DMS 273 (cell line): ENCODE data around the gene NSD1.
"Not testable (repeated sequence)": the region's sequence is repeated elsewhere in the genome, so short reads cannot be mapped to it uniquely, and the experiment has no call there.

Experiments
- DNase-seq: peaks from one replicate; lab custom pipeline; 2025; ENCODE audit not compliant: unreplicated experiment; lab: John Stamatoyannopoulos, UW

The NSD1 gene

GRCh38 chr5:177288191-177288590 lies 154.6 kb downstream of the NSD1 start:
- no peak for DNase-seq

- DNase-seq, result no peak
Measured at GRCh38 chr5:177290816-177291596, 157.4 kb downstream of the NSD1 start.

GRCh38 chr5:177291735-177292134 lies 158.2 kb downstream of the NSD1 start:
- no peak for DNase-seq

- DNase-seq, result no peak
Measured at GRCh38 chr5:177293819-177294581, 160.4 kb downstream of the NSD1 start.

- DNase-seq, result peak; percentile 61
Measured at GRCh38 chr5:177294632-177295031, 161.1 kb downstream of the NSD1 start.

GRCh38 chr5:177295924-177296323 lies 162.4 kb downstream of the NSD1 start:
- no peak for DNase-seq

- DNase-seq, result no peak
Measured at GRCh38 chr5:177296581-177296980, 163.0 kb downstream of the NSD1 start.

GRCh38 chr5:177297922-177298321 lies 164.3 kb downstream of the NSD1 start:
- DNase-seq, result no peak

GRCh38 chr5:177299697-177300096 lies 166.1 kb downstream of the NSD1 start:
- DNase-seq, result no peak

- peak; percentile 63 for DNase-seq
Measured at GRCh38 chr5:177300236-177300880, 166.8 kb downstream of the NSD1 start.

- no peak for DNase-seq
Measured at GRCh38 chr5:177300951-177301350, 167.4 kb downstream of the NSD1 start.

- DNase-seq, result peak; percentile 47
Measured at GRCh38 chr5:177301503-177302165, 168.1 kb downstream of the NSD1 start.

GRCh38 chr5:177302354-177303110 lies 169.0 kb downstream of the NSD1 start:
- DNase-seq, result no peak

- DNase-seq, result peak; percentile 94
Measured at GRCh38 chr5:177303121-177303924, 169.8 kb downstream of the NSD1 start, which contains the start of the genes PRELID1 and RAB24. TSS of gene PRELID1 (plus strand) at chr5:177303799. CDS start at chr5:177303986, 187 bp downstream. TSS of gene RAB24 (minus strand) at chr5:177303719. CDS start at chr5:177303288, 431 bp downstream.

GRCh38 chr5:177303925-177304391 lies 170.4 kb downstream of the NSD1 start:
- DNase-seq, result peak; percentile 58

GRCh38 chr5:177304392-177305119 lies 171.0 kb downstream of the NSD1 start:
- DNase-seq, result peak; percentile 56

GRCh38 chr5:177306103-177306640 lies 172.6 kb downstream of the NSD1 start:
- DNase-seq, result not testable (repeated sequence)
